Bone marrow (tissue), 2 donors: ENCODE measurements around the gene IL31.
"Not testable (repeated sequence)": the region's sequence is repeated elsewhere in the genome, so short reads cannot be mapped to it uniquely, and the experiment has no call there.

ENCODE experiments used
- DNase-seq, 2 donors: peaks; one replicate each; lab custom pipeline; 2025; lab: John Stamatoyannopoulos, UW

The IL31 gene

GRCh38 chr12:122174155-122174845 lies at the start of gene IL31:
IL31 (minus strand) TSS chr12:122174221; CDS start chr12:122174172, 49 bp downstream.
- DNase-seq: no peak

- no peak for DNase-seq
Measured at GRCh38 chr12:122216445-122216844, 42.4 kb upstream of the IL31 start.

- DNase-seq: no peak
Measured at GRCh38 chr12:122215771-122216170, 41.8 kb upstream of the IL31 start.

GRCh38 chr12:122208073-122208820 lies 34.2 kb upstream of the IL31 start:
- no peak for DNase-seq

- no peak for DNase-seq
Measured at GRCh38 chr12:122207391-122207790, 33.4 kb upstream of the IL31 start.

- no peak for DNase-seq
Measured at GRCh38 chr12:122206976-122207375, 33.0 kb upstream of the IL31 start.

GRCh38 chr12:122206111-122206881 lies 32.3 kb upstream of the IL31 start:
- no peak for DNase-seq

- DNase-seq: no peak
Measured at GRCh38 chr12:122205053-122205925, 31.3 kb upstream of the IL31 start.

GRCh38 chr12:122204167-122205052 lies 30.4 kb upstream of the IL31 start:
- no peak for DNase-seq

GRCh38 chr12:122203301-122204166 lies 29.5 kb upstream of the IL31 start, which contains the start of gene B3GNT4:
B3GNT4 (plus strand) TSS chr12:122203709; CDS start chr12:122204619, 910 bp downstream.
- DNase-seq: peak in 1 of 2 donors; percentile 13

GRCh38 chr12:122202811-122203210 lies 28.8 kb upstream of the IL31 start:
- DNase-seq: not testable (repeated sequence)

GRCh38 chr12:122202017-122202416 lies 28.0 kb upstream of the IL31 start:
- no peak for DNase-seq

GRCh38 chr12:122201381-122201780 lies 27.4 kb upstream of the IL31 start:
- DNase-seq: no peak

GRCh38 chr12:122200541-122201175 lies 26.6 kb upstream of the IL31 start:
- DNase-seq: no peak

- no peak for DNase-seq
Measured at GRCh38 chr12:122199484-122200355, 25.7 kb upstream of the IL31 start.

- no peak for DNase-seq
Measured at GRCh38 chr12:122197612-122197966, 23.6 kb upstream of the IL31 start.

GRCh38 chr12:122195405-122195804 lies 21.4 kb upstream of the IL31 start:
- DNase-seq: no peak

- DNase-seq: no peak
Measured at GRCh38 chr12:122194804-122195203, 20.8 kb upstream of the IL31 start.
